Kidney epithelial cell (primary cell): ENCODE data around the gene COA1. TPM values are rescaled to one million over a fixed set of nuclear protein-coding genes. Genes with fewer than 3 reads are reported as not detected.
"Not testable (repeated sequence)": the region's sequence is repeated elsewhere in the genome, so short reads cannot be mapped to it uniquely, and the experiment has no call there.

Experiments
- DNase-seq: peaks from one replicate; pipeline ENCODE4 v3.0.0-alpha.2; 2010; ENCODE audit warnings: low read depth
- H3K27me3 ChIP-seq: 2 replicates; pipeline ENCODE4 v1.6.0; 2011; ENCODE audit warnings: low read length; ENCODE audit not compliant: control insufficient read depth, insufficient read depth
- H3K36me3 ChIP-seq: 2 replicates; pipeline ENCODE4 v1.5.1; 2011; ENCODE audit warnings: low read length; ENCODE audit not compliant: control insufficient read depth, insufficient read depth
- H3K4me3 ChIP-seq: 2 replicates; pipeline ENCODE4 v1.5.1; 2011; ENCODE audit warnings: low read depth, mild to moderate bottlenecking, control low read depth, low read length
- CTCF ChIP-seq: IDR thresholded peaks from 2 replicates; pipeline ENCODE4 v1.5.1; 2011; ENCODE audit warnings: mild to moderate bottlenecking, moderate library complexity, low read length, control low read depth, inconsistent platforms; ENCODE audit not compliant: insufficient read depth, poor library complexity, severe bottlenecking
- total RNA-seq: library from RNA; depleted of rRNA; stranded (reverse); fragments of >200 nt; gene quantifications from 2 replicates; pipeline ENCODE4 v1.2.3, GENCODE V29; 2015

The COA1 gene
- 49.5 and 67.1 TPM in 2 replicates for total RNA-seq

GRCh38 chr7:43729214-43729923 is at the start of gene COA1:
COA1 (minus strand) TSS chr7:43729523; CDS start chr7:43648614, 80,909 bp downstream.
- no peak for TF ChIP-seq CTCF
- Histone ChIP-seq H3K27me3 (no peaks in the 10 kb centered on the region), H3K36me3 (no peaks in the 10 kb centered on the region), H3K4me3 (peak within 1 kb of the TSS; percentile 75)
- DNase-seq: peak; percentile 78

- not testable (repeated sequence) for H3K27me3 ChIP-seq, H3K36me3 ChIP-seq, H3K4me3 ChIP-seq, DNase-seq
Measured at GRCh38 chr7:43778293-43779044, 49.1 kb upstream of the COA1 start.

GRCh38 chr7:43775255-43775654 is 45.9 kb upstream of the COA1 start:
- not testable (repeated sequence) for H3K36me3 ChIP-seq, H3K27me3 ChIP-seq, H3K4me3 ChIP-seq, DNase-seq

GRCh38 chr7:43773268-43773667 is 43.9 kb upstream of the COA1 start:
- not testable (repeated sequence) for H3K4me3 ChIP-seq, DNase-seq, H3K36me3 ChIP-seq

GRCh38 chr7:43771573-43771972 is 42.2 kb upstream of the COA1 start:
- TF ChIP-seq CTCF: no peak
- H3K4me3 ChIP-seq: no peak overlapping the region
- no peak for DNase-seq
- H3K36me3 ChIP-seq: peaks cover 1% of the 10 kb centered on the region
- no peaks in the 10 kb centered on the region for H3K27me3 ChIP-seq

More at GRCh38 chr7:43773268-43773667, 43.9 kb upstream of the COA1 start:
- not testable (repeated sequence) for H3K27me3 ChIP-seq

GRCh38 chr7:43771128-43771527 is 41.8 kb upstream of the COA1 start:
- Histone ChIP-seq H3K36me3 (peaks cover 1% of the 10 kb centered on the region), H3K27me3 (no peaks in the 10 kb centered on the region), H3K4me3 (no peak overlapping the region)
- no peak for TF ChIP-seq CTCF
- DNase-seq: no peak

GRCh38 chr7:43769791-43770465 is 40.6 kb upstream of the COA1 start:
- H3K36me3 ChIP-seq: peaks cover 1% of the 10 kb centered on the region
- H3K27me3 ChIP-seq: no peaks in the 10 kb centered on the region
- H3K4me3 ChIP-seq: no peak overlapping the region
- TF ChIP-seq CTCF: no peak
- DNase-seq: no peak
